Measurements from ENCODE around the gene CNGB1. TPM values are rescaled to one million over a fixed set of nuclear protein-coding genes. Genes with fewer than 3 reads are reported as not detected.

Gene CNGB1
- polyA plus RNA-seq, 1 donor from 2014 or later, result 20.7 TPM

DNA sequence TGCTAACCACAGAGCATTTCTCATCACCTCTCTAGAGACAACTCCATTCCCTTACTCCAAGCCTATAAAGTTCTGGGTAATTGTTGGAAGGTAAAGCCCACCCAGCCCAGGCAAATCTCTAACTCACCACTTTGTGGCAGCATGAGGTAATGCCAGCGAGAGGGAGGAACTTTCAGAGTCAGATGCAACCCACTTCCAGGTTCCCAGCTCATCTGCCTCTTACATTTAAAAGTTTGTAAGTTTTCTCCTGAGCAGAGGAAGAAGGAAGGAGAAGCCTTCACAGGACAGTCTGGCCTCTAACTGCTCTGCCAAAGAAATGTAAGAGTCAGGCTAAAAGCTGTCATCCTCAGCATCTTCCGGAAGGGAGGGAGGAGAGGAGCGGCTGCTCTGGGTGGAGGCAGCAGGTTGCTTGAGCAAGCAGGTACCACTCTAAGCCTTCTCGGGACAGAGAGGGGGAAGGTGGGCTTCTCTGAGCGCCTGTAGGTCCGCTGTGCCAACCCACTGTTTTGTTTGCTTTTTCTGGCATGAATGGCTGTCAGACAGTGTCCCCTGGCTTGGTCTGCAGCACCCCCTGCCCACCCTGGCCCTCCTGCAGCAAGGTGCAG lies 28.5 kb upstream of the CNGB1 start:
- H3K4me2 ChIP-seq (ENCODE audit: low read length), result peak overlapping the region; percentile 88
- H3K4me3 ChIP-seq (ENCODE audit: low read length), result peak overlapping the region; percentile 86
- H3F3A ChIP-seq (ENCODE audit: insufficient read depth, low read length, poor library complexity, severe bottlenecking), result no peaks in the 10 kb centered on the region
- H3K27ac ChIP-seq (ENCODE audit: low read length), result peak overlapping the region; percentile 56
- H3K9ac ChIP-seq (ENCODE audit: low read length), result peak overlapping the region; percentile 86
- no peak overlapping the region for H2AFZ ChIP-seq (ENCODE audit: low read depth, low read length)
- peak; percentile 41 for TF ChIP-seq RAD21 (conservative IDR thresholded peaks at IDR 0.05)
- peak; percentile 34 for TF ChIP-seq SMC3 (conservative IDR thresholded peaks at IDR 0.05; ENCODE audit: poor library complexity)
- TF ChIP-seq POLR2AphosphoS5 (IDR thresholded peaks at IDR 0.05), result no peak
- TF ChIP-seq TAF1 (IDR thresholded peaks at IDR 0.05; ENCODE audit: low read depth), result no peak
- TF ChIP-seq, protein P1, sequence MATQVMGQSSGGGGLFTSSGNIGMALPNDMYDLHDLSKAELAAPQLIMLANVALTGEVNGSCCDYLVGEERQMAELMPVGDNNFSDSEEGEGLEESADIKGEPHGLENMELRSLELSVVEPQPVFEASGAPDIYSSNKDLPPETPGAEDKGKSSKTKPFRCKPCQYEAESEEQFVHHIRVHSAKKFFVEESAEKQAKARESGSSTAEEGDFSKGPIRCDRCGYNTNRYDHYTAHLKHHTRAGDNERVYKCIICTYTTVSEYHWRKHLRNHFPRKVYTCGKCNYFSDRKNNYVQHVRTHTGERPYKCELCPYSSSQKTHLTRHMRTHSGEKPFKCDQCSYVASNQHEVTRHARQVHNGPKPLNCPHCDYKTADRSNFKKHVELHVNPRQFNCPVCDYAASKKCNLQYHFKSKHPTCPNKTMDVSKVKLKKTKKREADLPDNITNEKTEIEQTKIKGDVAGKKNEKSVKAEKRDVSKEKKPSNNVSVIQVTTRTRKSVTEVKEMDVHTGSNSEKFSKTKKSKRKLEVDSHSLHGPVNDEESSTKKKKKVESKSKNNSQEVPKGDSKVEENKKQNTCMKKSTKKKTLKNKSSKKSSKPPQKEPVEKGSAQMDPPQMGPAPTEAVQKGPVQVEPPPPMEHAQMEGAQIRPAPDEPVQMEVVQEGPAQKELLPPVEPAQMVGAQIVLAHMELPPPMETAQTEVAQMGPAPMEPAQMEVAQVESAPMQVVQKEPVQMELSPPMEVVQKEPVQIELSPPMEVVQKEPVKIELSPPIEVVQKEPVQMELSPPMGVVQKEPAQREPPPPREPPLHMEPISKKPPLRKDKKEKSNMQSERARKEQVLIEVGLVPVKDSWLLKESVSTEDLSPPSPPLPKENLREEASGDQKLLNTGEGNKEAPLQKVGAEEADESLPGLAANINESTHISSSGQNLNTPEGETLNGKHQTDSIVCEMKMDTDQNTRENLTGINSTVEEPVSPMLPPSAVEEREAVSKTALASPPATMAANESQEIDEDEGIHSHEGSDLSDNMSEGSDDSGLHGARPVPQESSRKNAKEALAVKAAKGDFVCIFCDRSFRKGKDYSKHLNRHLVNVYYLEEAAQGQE (IDR thresholded peaks at IDR 0.05; ENCODE audit: borderline replicate concordance), result no peak
- no peak for TF ChIP-seq CTCF (IDR thresholded peaks at IDR 0.05; ENCODE audit: poor library complexity, severe bottlenecking)
- TF ChIP-seq MXI1 (conservative IDR thresholded peaks at IDR 0.05; ENCODE audit: poor library complexity, severe bottlenecking), result no peak
- TF ChIP-seq EP300 (conservative IDR thresholded peaks at IDR 0.05; ENCODE audit: poor library complexity, severe bottlenecking), result no peak
- TF ChIP-seq EZH2 (IDR thresholded peaks at IDR 0.05; ENCODE audit: borderline replicate concordance, insufficient read depth, low read length, poor library complexity, severe bottlenecking), result no peak
- no peaks in the 10 kb centered on the region for H3K36me3 ChIP-seq (ENCODE audit: insufficient read depth, low read length)
- H3K79me2 ChIP-seq (replicated peaks; ENCODE audit: insufficient read depth, low read length), result peaks cover 10% of the 10 kb centered on the region
- no peaks in the 10 kb centered on the region for H3K27me3 ChIP-seq (ENCODE audit: insufficient read depth, low read depth, low read length)
- no peaks in the 10 kb centered on the region for H3K9me3 ChIP-seq (ENCODE audit: low read length)
- no peaks in the 10 kb centered on the region for H4K20me1 ChIP-seq (ENCODE audit: insufficient read depth)
- no peaks in the 10 kb centered on the region for H3K9me2 ChIP-seq (ENCODE audit: insufficient read depth, low read length)

GRCh38 chr16:57998992-57999365 lies 28.1 kb upstream of the CNGB1 start:
- peaks cover 10% of the 10 kb centered on the region for H3K79me2 ChIP-seq (replicated peaks; ENCODE audit: insufficient read depth, low read length)
- TF ChIP-seq EZH2 (IDR thresholded peaks at IDR 0.05; ENCODE audit: borderline replicate concordance, insufficient read depth, low read length, poor library complexity, severe bottlenecking), result no peak
- no peak for TF ChIP-seq MXI1 (conservative IDR thresholded peaks at IDR 0.05; ENCODE audit: poor library complexity, severe bottlenecking)
- TF ChIP-seq, protein P1 (IDR thresholded peaks at IDR 0.05; ENCODE audit: borderline replicate concordance), result no peak
- TF ChIP-seq CTCF (IDR thresholded peaks at IDR 0.05; ENCODE audit: poor library complexity, severe bottlenecking), result no peak
- no peak for TF ChIP-seq SMC3 (conservative IDR thresholded peaks at IDR 0.05; ENCODE audit: poor library complexity)
- no peak for TF ChIP-seq POLR2AphosphoS5 (IDR thresholded peaks at IDR 0.05)
- no peak for TF ChIP-seq RAD21 (conservative IDR thresholded peaks at IDR 0.05)
- TF ChIP-seq EP300 (conservative IDR thresholded peaks at IDR 0.05; ENCODE audit: poor library complexity, severe bottlenecking), result no peak
- TF ChIP-seq TAF1 (IDR thresholded peaks at IDR 0.05; ENCODE audit: low read depth), result no peak
- no peaks in the 10 kb centered on the region for H3K9me3 ChIP-seq (ENCODE audit: low read length)
- no peak overlapping the region for H2AFZ ChIP-seq (ENCODE audit: low read depth, low read length)
- no peaks in the 10 kb centered on the region for H4K20me1 ChIP-seq (ENCODE audit: insufficient read depth)
- no peaks in the 10 kb centered on the region for H3F3A ChIP-seq (ENCODE audit: insufficient read depth, low read length, poor library complexity, severe bottlenecking)
- no peaks in the 10 kb centered on the region for H3K9me2 ChIP-seq (ENCODE audit: insufficient read depth, low read length)
- no peaks in the 10 kb centered on the region for H3K36me3 ChIP-seq (ENCODE audit: insufficient read depth, low read length)
- H3K4me3 ChIP-seq (ENCODE audit: low read length), result peak overlapping the region; percentile 86
- no peaks in the 10 kb centered on the region for H3K27me3 ChIP-seq (ENCODE audit: insufficient read depth, low read depth, low read length)
- peak overlapping the region; percentile 86 for H3K9ac ChIP-seq (ENCODE audit: low read length)
- H3K27ac ChIP-seq (ENCODE audit: low read length), result no peak overlapping the region
- peak overlapping the region; percentile 88 for H3K4me2 ChIP-seq (ENCODE audit: low read length)

Measured in neural cell (in vitro differentiated cells).